Measurements from ENCODE around the gene GDPD4. TPM values are rescaled to one million over a fixed set of nuclear protein-coding genes. Genes with fewer than 3 reads are reported as not detected.

The GDPD4 gene
- total RNA-seq, 4 donors from 2014 or later, result not detected

DNA sequence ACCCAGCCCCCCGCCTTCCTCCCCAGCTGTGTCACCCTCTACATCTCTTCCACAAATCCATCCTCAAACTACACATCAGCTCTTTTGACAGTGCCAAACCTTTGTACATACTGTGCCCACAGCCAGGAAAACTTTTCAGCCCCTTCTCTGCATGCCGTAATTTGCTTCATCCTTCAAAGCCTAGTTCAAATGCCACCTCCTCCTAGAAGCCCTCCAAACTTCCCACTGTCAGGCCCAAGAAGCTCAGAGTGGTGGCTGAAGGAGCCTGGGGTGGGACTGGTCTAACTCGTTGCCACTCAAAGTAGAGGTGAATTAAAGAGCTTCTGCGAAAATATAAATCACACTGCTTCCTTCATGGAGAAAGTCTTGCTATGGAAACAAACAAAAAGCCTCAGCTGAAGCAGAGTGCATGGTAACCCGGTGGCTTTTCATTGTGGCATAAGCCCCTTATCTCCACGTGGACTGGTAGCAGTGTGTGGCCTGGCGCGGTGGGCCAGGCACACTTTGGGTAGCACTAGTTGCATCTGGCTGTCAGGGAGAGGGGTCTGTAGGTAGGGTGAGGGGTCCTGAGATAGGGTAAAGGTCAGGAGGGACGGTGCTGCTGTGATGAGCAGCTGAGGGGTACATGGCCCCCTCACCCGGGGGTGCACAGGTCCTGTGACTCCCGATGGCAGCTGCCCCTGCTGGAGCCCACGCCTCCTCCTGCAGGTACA is 96.6 kb downstream of the GDPD4 start:
- H3K27me3 ChIP-seq, result no peaks in the 10 kb centered on the region
- TF ChIP-seq POLR2AphosphoS5 (IDR thresholded peaks at IDR 0.05), result no peak
- no peak for TF ChIP-seq POLR2A (IDR thresholded peaks at IDR 0.05)
- no peak for TF ChIP-seq EP300 (IDR thresholded peaks at IDR 0.05)
- TF ChIP-seq CTCF (IDR thresholded peaks at IDR 0.05), result no peak
- no peaks in the 10 kb centered on the region for H3K36me3 ChIP-seq
- WGBS, 2 donors (ENCODE audit: low coverage in 1 of 2), result 75 to 87% methylated on average over 4 to 5 of the region's 12 CpGs
- no peak for ATAC-seq
- H3K9me3 ChIP-seq, result no peaks in the 10 kb centered on the region
- H3K27ac ChIP-seq, result no peak overlapping the region
- no peaks in the 10 kb centered on the region for H3K4me1 ChIP-seq
- no peak overlapping the region for H3K4me3 ChIP-seq

DNA sequence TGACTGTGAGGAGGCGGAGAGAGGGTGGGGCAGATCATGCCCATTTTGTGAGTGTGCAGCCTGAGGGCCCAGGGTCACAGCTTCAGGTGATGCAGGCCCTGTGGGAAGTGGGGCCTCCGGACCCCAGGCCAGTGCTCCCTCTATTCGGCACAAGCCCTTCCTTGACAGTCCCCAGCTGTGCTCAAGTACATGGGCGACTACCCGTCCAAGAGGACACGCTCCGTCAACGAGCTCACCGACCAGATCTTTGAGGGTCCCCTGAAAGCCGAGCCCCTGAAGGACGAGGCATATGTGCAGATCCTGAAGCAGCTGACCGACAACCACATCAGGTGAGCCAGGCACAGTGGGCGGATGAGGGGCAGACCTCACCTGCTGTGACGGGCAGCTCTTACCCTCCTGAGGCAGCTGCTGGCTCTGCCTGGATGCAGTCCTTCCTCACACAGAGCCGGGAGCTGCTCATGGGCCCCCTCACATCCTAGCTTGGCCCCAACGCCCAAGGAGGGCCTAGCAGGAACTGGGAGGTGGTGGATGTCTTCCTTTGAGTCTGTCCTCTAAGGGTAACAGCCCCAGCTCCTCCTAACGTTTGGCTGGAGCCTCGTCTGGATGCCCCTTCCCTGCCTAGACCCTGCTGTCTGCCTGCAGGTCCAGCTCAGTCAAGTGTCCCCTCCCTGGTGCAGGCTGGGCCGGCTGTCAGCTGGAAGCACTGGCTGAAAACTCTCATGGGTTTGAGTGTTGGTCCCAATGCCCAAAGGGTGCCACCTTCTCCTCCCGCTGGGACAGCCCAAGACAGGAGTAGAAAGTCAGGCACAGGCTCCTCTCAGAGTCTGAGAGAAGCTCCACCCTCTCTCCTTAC is 97.4 kb downstream of the GDPD4 start:
- H3K27ac ChIP-seq, result no peak overlapping the region
- H3K4me3 ChIP-seq, result no peak overlapping the region
- no peaks in the 10 kb centered on the region for H3K4me1 ChIP-seq
- 47% methylated on average over 6 of the region's 20 CpGs; no CpG with 5 or more reads in 1 of the 2 donors for WGBS, 2 donors (ENCODE audit: low coverage in 1 of 2)
- TF ChIP-seq CTCF (IDR thresholded peaks at IDR 0.05) (no peak), POLR2A (IDR thresholded peaks at IDR 0.05) (no peak), POLR2AphosphoS5 (IDR thresholded peaks at IDR 0.05) (no peak), EP300 (IDR thresholded peaks at IDR 0.05) (no peak)
- no peaks in the 10 kb centered on the region for H3K36me3 ChIP-seq
- H3K9me3 ChIP-seq, result no peaks in the 10 kb centered on the region
- no peaks in the 10 kb centered on the region for H3K27me3 ChIP-seq
- ATAC-seq, result no peak

GRCh38 chr11:77202941-77203900 is 98.3 kb downstream of the GDPD4 start:
- H3K36me3 ChIP-seq, result no peaks in the 10 kb centered on the region
- no peak for ATAC-seq
- H3K27me3 ChIP-seq, result no peaks in the 10 kb centered on the region
- H3K4me3 ChIP-seq, result no peak overlapping the region
- H3K27ac ChIP-seq, result no peak overlapping the region
- no peaks in the 10 kb centered on the region for H3K9me3 ChIP-seq
- H3K4me1 ChIP-seq, result no peaks in the 10 kb centered on the region
- no peak for TF ChIP-seq POLR2A (IDR thresholded peaks at IDR 0.05)
- WGBS, 2 donors (ENCODE audit: low coverage in 1 of 2), result 68% methylated on average over 3 of the region's 25 CpGs; no CpG with 5 or more reads in 1 of the 2 donors

- no peak for TF ChIP-seq POLR2A (IDR thresholded peaks at IDR 0.05)
- no peak for TF ChIP-seq POLR2AphosphoS5 (IDR thresholded peaks at IDR 0.05)
- no peak for TF ChIP-seq EP300 (IDR thresholded peaks at IDR 0.05)
- TF ChIP-seq CTCF (IDR thresholded peaks at IDR 0.05), result no peak
- no peak overlapping the region for H3K4me3 ChIP-seq
- WGBS, 2 donors (ENCODE audit: low coverage in 1 of 2), result 97% methylated on average over 11 of the region's 23 CpGs; no CpG with 5 or more reads in 1 of the 2 donors
- H3K4me1 ChIP-seq, result no peaks in the 10 kb centered on the region
- H3K36me3 ChIP-seq, result no peaks in the 10 kb centered on the region
- H3K27me3 ChIP-seq, result no peaks in the 10 kb centered on the region
- no peaks in the 10 kb centered on the region for H3K9me3 ChIP-seq
- no peak for ATAC-seq
- H3K27ac ChIP-seq, result no peak overlapping the region
These were observed 99.3 kb downstream of the GDPD4 start for GRCh38 chr11:77201991-77202841.
